HG02981 (cell line): ENCODE measurements around the gene MGAM2.

Experiments used
- ATAC-seq: cut with Tn5 transposase; IDR thresholded peaks from one replicate; pipeline ENCODE4 v1.9.1; 2021; ENCODE audit warnings: mild to moderate bottlenecking, moderate library complexity; ENCODE audit not compliant: unreplicated experiment

Gene MGAM2

GRCh38 chr7:142263598-142264380 is 152.3 kb downstream of the MGAM2 start:
- no peak for ATAC-seq
